ENCODE measurements around the gene MDN1. TPM values are rescaled to one million over a fixed set of nuclear protein-coding genes. Genes with fewer than 3 reads are reported as not detected.

Gene MDN1
- total RNA-seq, 1 donor from 2014 or later: 52.0 TPM

- H3K4me1 Mint-ChIP-seq: no peaks in the 10 kb centered on the region
- H3K9me3 Mint-ChIP-seq: peaks cover 3% of the 10 kb centered on the region
- no peak overlapping the region for H3K27ac Mint-ChIP-seq
- no peaks in the 10 kb centered on the region for H3K27me3 Mint-ChIP-seq (ENCODE audit: low read depth)
- no peak for DNase-seq (ENCODE audit: low spot score in 2 of 2, unreplicated experiment in 2 of 2)
- no peak overlapping the region for H3K4me3 Mint-ChIP-seq
- H3K36me3 Mint-ChIP-seq: peaks cover 45% of the 10 kb centered on the region
- TF ChIP-seq, protein P1, sequence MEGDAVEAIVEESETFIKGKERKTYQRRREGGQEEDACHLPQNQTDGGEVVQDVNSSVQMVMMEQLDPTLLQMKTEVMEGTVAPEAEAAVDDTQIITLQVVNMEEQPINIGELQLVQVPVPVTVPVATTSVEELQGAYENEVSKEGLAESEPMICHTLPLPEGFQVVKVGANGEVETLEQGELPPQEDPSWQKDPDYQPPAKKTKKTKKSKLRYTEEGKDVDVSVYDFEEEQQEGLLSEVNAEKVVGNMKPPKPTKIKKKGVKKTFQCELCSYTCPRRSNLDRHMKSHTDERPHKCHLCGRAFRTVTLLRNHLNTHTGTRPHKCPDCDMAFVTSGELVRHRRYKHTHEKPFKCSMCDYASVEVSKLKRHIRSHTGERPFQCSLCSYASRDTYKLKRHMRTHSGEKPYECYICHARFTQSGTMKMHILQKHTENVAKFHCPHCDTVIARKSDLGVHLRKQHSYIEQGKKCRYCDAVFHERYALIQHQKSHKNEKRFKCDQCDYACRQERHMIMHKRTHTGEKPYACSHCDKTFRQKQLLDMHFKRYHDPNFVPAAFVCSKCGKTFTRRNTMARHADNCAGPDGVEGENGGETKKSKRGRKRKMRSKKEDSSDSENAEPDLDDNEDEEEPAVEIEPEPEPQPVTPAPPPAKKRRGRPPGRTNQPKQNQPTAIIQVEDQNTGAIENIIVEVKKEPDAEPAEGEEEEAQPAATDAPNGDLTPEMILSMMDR (IDR thresholded peaks at IDR 0.05; ENCODE audit: unreplicated experiment): no peak
Observed at GRCh38 chr6:89729818-89730217, 89.8 kb downstream of the MDN1 start.

DNA sequence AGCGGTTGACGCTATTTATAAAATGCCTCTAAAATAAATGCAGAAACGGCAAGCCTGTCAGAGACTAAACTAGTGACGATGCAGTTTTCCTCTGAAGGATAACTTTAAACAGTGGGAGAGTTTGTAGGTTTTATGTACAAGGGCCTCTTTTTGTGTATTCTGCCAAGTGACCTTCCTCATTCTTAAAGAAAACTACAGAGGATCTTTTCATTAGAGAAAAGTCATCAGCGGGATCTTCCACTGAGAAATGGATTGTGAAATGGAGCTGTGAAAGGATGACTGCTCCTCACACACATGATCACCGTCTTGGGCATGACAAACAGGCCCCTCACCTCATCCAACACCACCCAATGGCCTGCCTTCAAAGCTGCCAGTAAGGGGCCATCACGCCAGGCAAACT lies 92.1 kb downstream of the MDN1 start:
- Mint-ChIP-seq H3K27ac (no peak overlapping the region), H3K4me3 (no peak overlapping the region), H3K36me3 (peaks cover 51% of the 10 kb centered on the region), H3K27me3 (ENCODE audit: low read depth) (no peaks in the 10 kb centered on the region), H3K4me1 (no peaks in the 10 kb centered on the region), H3K9me3 (peaks cover 3% of the 10 kb centered on the region)
- no peak for DNase-seq (ENCODE audit: low spot score in 2 of 2, unreplicated experiment in 2 of 2)
- TF ChIP-seq, protein P1 (IDR thresholded peaks at IDR 0.05; ENCODE audit: unreplicated experiment): no peak

DNA sequence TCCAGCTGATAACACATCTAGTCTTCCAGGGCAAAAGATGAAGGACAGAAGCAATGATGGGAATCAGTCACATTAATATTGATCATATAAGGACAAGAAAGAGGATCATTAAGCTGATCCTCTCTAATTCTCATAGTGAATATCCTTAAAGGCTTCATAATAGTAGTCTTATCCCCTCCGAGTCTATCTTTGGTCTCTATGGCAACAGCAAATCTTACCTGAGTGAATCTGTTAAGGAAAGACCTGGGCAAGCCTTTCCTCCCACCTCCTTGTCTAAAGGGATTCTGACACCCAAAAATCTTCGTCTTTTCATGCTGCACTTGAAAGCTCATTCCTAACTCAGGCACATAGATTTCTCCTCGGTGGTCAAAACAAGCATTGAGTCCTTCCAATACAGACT lies 94.6 kb downstream of the MDN1 start:
- Mint-ChIP-seq H3K9me3 (no peaks in the 10 kb centered on the region), H3K4me1 (no peaks in the 10 kb centered on the region), H3K27me3 (ENCODE audit: low read depth) (no peaks in the 10 kb centered on the region), H3K4me3 (no peak overlapping the region), H3K36me3 (peaks cover 35% of the 10 kb centered on the region), H3K27ac (no peak overlapping the region)
- TF ChIP-seq, protein P1 (IDR thresholded peaks at IDR 0.05; ENCODE audit: unreplicated experiment): no peak
- no peak for DNase-seq (ENCODE audit: low spot score in 2 of 2, unreplicated experiment in 2 of 2)

GRCh38 chr6:89723046-89723445 lies 96.5 kb downstream of the MDN1 start:
- Mint-ChIP-seq H3K4me3 (no peak overlapping the region), H3K27ac (no peak overlapping the region)

GRCh38 chr6:89716532-89716931 lies 103.1 kb downstream of the MDN1 start:
- TF ChIP-seq, protein P1 (IDR thresholded peaks at IDR 0.05; ENCODE audit: unreplicated experiment): no peak
- Mint-ChIP-seq H3K27ac (no peak overlapping the region), H3K36me3 (peaks cover 33% of the 10 kb centered on the region), H3K9me3 (no peaks in the 10 kb centered on the region), H3K4me3 (no peak overlapping the region), H3K27me3 (ENCODE audit: low read depth) (no peaks in the 10 kb centered on the region), H3K4me1 (no peaks in the 10 kb centered on the region)
- DNase-seq (ENCODE audit: low spot score in 2 of 2, unreplicated experiment in 2 of 2): no peak

More at GRCh38 chr6:89723046-89723445, 96.5 kb downstream of the MDN1 start:
- Mint-ChIP-seq H3K27me3 (ENCODE audit: low read depth) (no peaks in the 10 kb centered on the region), H3K4me1 (no peaks in the 10 kb centered on the region), H3K36me3 (peaks cover 37% of the 10 kb centered on the region), H3K9me3 (no peaks in the 10 kb centered on the region)
- DNase-seq (ENCODE audit: low spot score in 2 of 2, unreplicated experiment in 2 of 2): no peak
- TF ChIP-seq, protein P1 (IDR thresholded peaks at IDR 0.05; ENCODE audit: unreplicated experiment): no peak

- H3K27ac Mint-ChIP-seq: no peak overlapping the region
Observed at GRCh38 chr6:89711801-89712200, 107.8 kb downstream of the MDN1 start.

More at GRCh38 chr6:89711801-89712200, 107.8 kb downstream of the MDN1 start:
- no peak for DNase-seq (ENCODE audit: low spot score in 2 of 2, unreplicated experiment in 2 of 2)
- H3K4me3 Mint-ChIP-seq: no peak overlapping the region
- no peaks in the 10 kb centered on the region for H3K4me1 Mint-ChIP-seq
- TF ChIP-seq, protein P1 (IDR thresholded peaks at IDR 0.05; ENCODE audit: unreplicated experiment): no peak
- H3K9me3 Mint-ChIP-seq: no peaks in the 10 kb centered on the region
- H3K27me3 Mint-ChIP-seq (ENCODE audit: low read depth): no peaks in the 10 kb centered on the region
- peaks cover 44% of the 10 kb centered on the region for H3K36me3 Mint-ChIP-seq
